ENCODE results near the gene PCGF2.

GRCh38 chr17:38752308-38753070 lies 4.4 kb upstream of the PCGF2 start, which contains the start of gene PSMB3:
- TF ChIP-seq CTCF (IDR thresholded peaks at IDR 0.05; ENCODE audit: insufficient read depth, low read length, poor library complexity, severe bottlenecking) (no peak), EZH2phosphoT487 (conservative IDR thresholded peaks at IDR 0.05; ENCODE audit: low read length) (no peak)
